Measurements from ENCODE around the gene SDC3. TPM values are rescaled to one million over a fixed set of nuclear protein-coding genes. Genes with fewer than 3 reads are reported as not detected.
A peak's percentile ranks its signal among the peaks of the same experiment; 100 is the strongest.
"Not testable (repeated sequence)": the region's sequence is repeated elsewhere in the genome, so short reads cannot be mapped to it uniquely, and the experiment has no call there.

Gene SDC3
- polyA plus RNA-seq, 3 donors, result 0.05 to 1.2 (median 0.12) TPM

GRCh38 chr1:30870035-30870434, 38.5 kb downstream of the SDC3 start:
- Histone ChIP-seq H3K79me2 (ENCODE audit: insufficient read depth, low read length) (no peaks in the 10 kb centered on the region), H4K20me1 (ENCODE audit: insufficient read depth, low read length) (no peaks in the 10 kb centered on the region), H3K4me3 (replicated peaks in 1 of 3; ENCODE audit: low read depth in 2 of 3, low read length in 3 of 3) (no peak overlapping the region), H3K4me2 (replicated peaks; ENCODE audit: extremely low read depth, low read length, poor library complexity, severe bottlenecking) (no peak overlapping the region), H3K9ac (ENCODE audit: insufficient read depth, low read length, poor library complexity, severe bottlenecking) (no peak overlapping the region), H3K9me3 (replicated peaks in 1 of 2; ENCODE audit: control insufficient read depth in 1 of 2, insufficient read depth in 1 of 2, low read length in 2 of 2) (peaks cover 0 to 27% of the 10 kb centered on the region in 2 donors), H3K27me3 (ENCODE audit: control insufficient read depth in 2 of 2, insufficient read depth in 2 of 2, low read length in 2 of 2) (peaks cover 0 to 40% of the 10 kb centered on the region in 2 donors), H3K36me3 (replicated peaks in 1 of 2; ENCODE audit: control insufficient read depth in 1 of 2, insufficient read depth in 2 of 2, low read length in 2 of 2) (no peaks in the 10 kb centered on the region), H3K4me1 (ENCODE audit: control insufficient read depth in 1 of 2, insufficient read depth in 2 of 2, low read length in 2 of 2) (no peaks in the 10 kb centered on the region), H3K27ac (ENCODE audit: low read depth in 1 of 2, low read length in 2 of 2) (no peak overlapping the region), H2AFZ (ENCODE audit: insufficient read depth, low read depth, low read length, poor library complexity, severe bottlenecking) (no peak overlapping the region)
- intact Hi-C loops (cut with micrococcal nuclease), result no loop called here
- peaks cover 15 to 38% (median 25%) of the 10 kb centered on the region in 7 donors for H3K9me3 Mint-ChIP-seq
- H3K27ac Mint-ChIP-seq, result no peak overlapping the region
- peaks cover 28 to 70% (median 44%) of the 10 kb centered on the region in 3 donors for H3K27me3 Mint-ChIP-seq (ENCODE audit: low read depth in 3 of 3)
- H3K4me1 Mint-ChIP-seq, result peaks cover 12% of the 10 kb centered on the region
- no peak overlapping the region for H3K4me3 Mint-ChIP-seq
- H3K36me3 Mint-ChIP-seq, result no peaks in the 10 kb centered on the region
- no peak for TF ChIP-seq CTCF (IDR thresholded peaks at IDR 0.05)
- WGBS (ENCODE audit: insufficient coverage), result 88% methylated on average over 3 of the region's 3 CpGs
- no peak for DNase-seq

GRCh38 chr1:30868833-30869435, 39.6 kb downstream of the SDC3 start:
- H3K4me1 Mint-ChIP-seq, result peaks cover 12% of the 10 kb centered on the region
- peak overlapping the region in 3 of 7 donors; percentile 18 to 52 (median 42) for H3K27ac Mint-ChIP-seq

GRCh38 chr1:30868057-30868456, 40.5 kb downstream of the SDC3 start:
- H3K4me2 ChIP-seq (replicated peaks; ENCODE audit: extremely low read depth, low read length, poor library complexity, severe bottlenecking); H2AFZ ChIP-seq (ENCODE audit: insufficient read depth, low read depth, low read length, poor library complexity, severe bottlenecking); H3K36me3 Mint-ChIP-seq; intact Hi-C loops (cut with micrococcal nuclease); DNase-seq; H3K9ac ChIP-seq (ENCODE audit: insufficient read depth, low read length, poor library complexity, severe bottlenecking); H3K36me3 ChIP-seq (replicated peaks in 1 of 2; ENCODE audit: control insufficient read depth in 1 of 2, insufficient read depth in 2 of 2, low read length in 2 of 2); H3K27ac Mint-ChIP-seq; H3K4me3 Mint-ChIP-seq; H3K4me3 ChIP-seq (replicated peaks in 1 of 3; ENCODE audit: low read depth in 2 of 3, low read length in 3 of 3); H4K20me1 ChIP-seq (ENCODE audit: insufficient read depth, low read length); H3K79me2 ChIP-seq (ENCODE audit: insufficient read depth, low read length); H3K27ac ChIP-seq (ENCODE audit: low read depth in 1 of 2, low read length in 2 of 2); H3K4me1 ChIP-seq (ENCODE audit: control insufficient read depth in 1 of 2, insufficient read depth in 2 of 2, low read length in 2 of 2): not testable (repeated sequence)
- Histone ChIP-seq H3K9me3 (replicated peaks in 1 of 2; ENCODE audit: control insufficient read depth in 1 of 2, insufficient read depth in 1 of 2, low read length in 2 of 2) (peaks cover 0 to 18% of the 10 kb centered on the region in 2 donors), H3K27me3 (ENCODE audit: control insufficient read depth in 2 of 2, insufficient read depth in 2 of 2, low read length in 2 of 2) (peaks cover 3 to 52% of the 10 kb centered on the region in 2 donors)
- Mint-ChIP-seq H3K9me3 (peaks cover 12 to 24% (median 17%) of the 10 kb centered on the region in 7 donors), H3K27me3 (ENCODE audit: low read depth in 3 of 3) (peaks cover 30 to 66% (median 47%) of the 10 kb centered on the region in 3 donors), H3K4me1 (peaks cover 12% of the 10 kb centered on the region)
- no CpG with 5 or more reads among the region's 4 CpGs for WGBS (ENCODE audit: insufficient coverage)

More at GRCh38 chr1:30868833-30869435, 39.6 kb downstream of the SDC3 start:
- 32% methylated on average over 12 of the region's 13 CpGs for WGBS (ENCODE audit: insufficient coverage)
- no peak for DNase-seq
- intact Hi-C loops (cut with micrococcal nuclease), result no loop called here
- Histone ChIP-seq H3K4me3 (replicated peaks in 1 of 3; ENCODE audit: low read depth in 2 of 3, low read length in 3 of 3) (no peak overlapping the region), H4K20me1 (ENCODE audit: insufficient read depth, low read length) (no peaks in the 10 kb centered on the region), H2AFZ (ENCODE audit: insufficient read depth, low read depth, low read length, poor library complexity, severe bottlenecking) (no peak overlapping the region), H3K36me3 (replicated peaks in 1 of 2; ENCODE audit: control insufficient read depth in 1 of 2, insufficient read depth in 2 of 2, low read length in 2 of 2) (no peaks in the 10 kb centered on the region), H3K9ac (ENCODE audit: insufficient read depth, low read length, poor library complexity, severe bottlenecking) (no peak overlapping the region), H3K79me2 (ENCODE audit: insufficient read depth, low read length) (no peaks in the 10 kb centered on the region), H3K27ac (ENCODE audit: low read depth in 1 of 2, low read length in 2 of 2) (no peak overlapping the region), H3K4me2 (replicated peaks; ENCODE audit: extremely low read depth, low read length, poor library complexity, severe bottlenecking) (no peak overlapping the region), H3K9me3 (replicated peaks in 1 of 2; ENCODE audit: control insufficient read depth in 1 of 2, insufficient read depth in 1 of 2, low read length in 2 of 2) (peaks cover 0 to 25% of the 10 kb centered on the region in 2 donors), H3K27me3 (ENCODE audit: control insufficient read depth in 2 of 2, insufficient read depth in 2 of 2, low read length in 2 of 2) (peaks cover 3 to 48% of the 10 kb centered on the region in 2 donors), H3K4me1 (ENCODE audit: control insufficient read depth in 1 of 2, insufficient read depth in 2 of 2, low read length in 2 of 2) (no peaks in the 10 kb centered on the region)
- Mint-ChIP-seq H3K27me3 (ENCODE audit: low read depth in 3 of 3) (peaks cover 29 to 68% (median 47%) of the 10 kb centered on the region in 3 donors), H3K9me3 (peaks cover 15 to 33% (median 25%) of the 10 kb centered on the region in 7 donors), H3K36me3 (no peaks in the 10 kb centered on the region), H3K4me3 (peak overlapping the region in 1 of 2 donors; percentile 57)
- TF ChIP-seq CTCF (IDR thresholded peaks at IDR 0.05), result no peak

Data from CD14-positive monocyte (primary cell).